Loucy (cell line): ENCODE results near the gene APLNR.

Experiments
- CTCF ChIP-seq: fragments of 200-600 bp; sonication (generic); conservative IDR thresholded peaks from 2 replicates; pipeline ENCODE4 v1.5.1; 2014; ENCODE audit warnings: mild to moderate bottlenecking, antibody characterized with exemption, low read length
- EZH2phosphoT487 ChIP-seq: fragments of 200-600 bp; IDR thresholded peaks from 2 replicates; pipeline ENCODE4 v1.6.1; 2018; ENCODE audit warnings: antibody characterized with exemption, mild to moderate bottlenecking, moderate library complexity, borderline replicate concordance

DNA sequence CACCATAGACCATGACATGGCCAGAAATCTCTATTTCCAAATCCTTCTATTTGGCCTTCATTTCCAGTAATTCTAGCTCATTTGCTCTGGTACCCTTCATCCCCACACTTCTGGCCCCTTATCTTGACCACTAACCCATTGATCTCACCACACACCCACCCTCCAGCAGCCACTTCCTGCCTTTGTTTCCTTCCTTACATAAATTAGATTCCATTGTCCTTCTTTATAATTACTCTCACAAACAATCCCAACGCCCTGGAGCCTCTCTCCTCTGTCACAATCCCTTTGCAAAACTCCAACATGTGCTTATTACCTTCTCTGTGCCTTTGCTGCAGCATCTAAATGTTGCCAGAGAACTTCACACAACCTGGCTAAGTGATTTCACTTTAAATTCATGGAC lies 14.8 kb downstream of the APLNR start:
- TF ChIP-seq CTCF (no peak), EZH2phosphoT487 (no peak)
